Kidney (tissue), 14 donors: ENCODE results near the gene PPIG. TPM values are rescaled to one million over a fixed set of nuclear protein-coding genes. Genes with fewer than 3 reads are reported as not detected.

Source experiments
- DNase-seq, 5 donors: peaks; one replicate each; pipeline ENCODE4 v3.0.0-alpha.2; 2013 to 2020
- FAIRE-seq: peaks from 2 replicates; lab custom pipeline; 2012; peaks lifted over from hg19 to GRCh38; lab: Jason Lieb, UNC
- H3K27ac ChIP-seq, 2 donors: one replicate each; pipeline ENCODE4 v1.7.0; 2013; ENCODE audit warnings: low read depth in 2 of 2, low read length in 2 of 2, inconsistent platforms in 1 of 2
- H3K27me3 ChIP-seq: one replicate; pipeline ENCODE4 v1.7.1; 2013; ENCODE audit warnings: low read length, inconsistent platforms; ENCODE audit not compliant: control insufficient read depth, insufficient read depth
- H3K36me3 ChIP-seq, 3 donors: one replicate each; pipeline versions ENCODE4 v1.7.0 to v1.7.1; 2013; ENCODE audit warnings: low read length in 3 of 3, control low read depth in 1 of 3, inconsistent platforms in 1 of 3; ENCODE audit not compliant: insufficient read depth in 3 of 3, control insufficient read depth in 2 of 3
- H3K4me1 ChIP-seq, 3 donors: one replicate each; pipeline versions ENCODE4 v1.7.0 to v1.7.1; 2013; ENCODE audit warnings: low read length in 3 of 3, inconsistent platforms in 1 of 3, low read depth in 1 of 3; ENCODE audit not compliant: control insufficient read depth in 2 of 3, insufficient read depth in 2 of 3
- H3K4me3 ChIP-seq, 3 donors: one replicate each; pipeline versions ENCODE4 v1.7.0 to v1.8.1; 2013; ENCODE audit warnings: low read length in 3 of 3, control low read depth in 1 of 3, inconsistent platforms in 1 of 3
- H3K9ac ChIP-seq, 3 donors: one replicate each; pipeline versions ENCODE4 v1.7.0 to v1.7.1; 2013; ENCODE audit warnings: low read length in 3 of 3, control low read depth in 1 of 3, inconsistent platforms in 1 of 3
- H3K9me3 ChIP-seq, 3 donors: one replicate each; pipeline versions ENCODE4 v1.7.0 to v1.7.1; 2013; ENCODE audit warnings: low read length in 3 of 3, control low read depth in 1 of 3, inconsistent platforms in 1 of 3; ENCODE audit not compliant: control insufficient read depth in 2 of 3, insufficient read depth in 1 of 3
- intact Hi-C: fragments of 100-400 bp; cut with DNase I; formaldehyde crosslinking; loops from one replicate; pipeline ENCODE4 v1.11.1; 2022
- polyA plus RNA-seq: library from polyadenylated mRNA; stranded (reverse); fragments of 350-450 nt; fragmentation: Illumina TruSeq; extraction: RNeasy Lipid Tissue Mini Kit (QIAGEN cat#74804); gene quantifications from one replicate; pipeline ENCODE4 v1.2.3, GENCODE V29; 2014; ENCODE audit warnings: low read depth, low replicate concordance; ENCODE audit not compliant: insufficient read depth
- total RNA-seq: library from RNA; stranded (reverse); fragmentation: NEBNext Ultra II Directional; extraction: Animal tissue kit (Norgen Biotek cat#: 25700); gene quantifications from one replicate; pipeline ENCODE4 v1.2.1, GENCODE V29; 2021
- TF ChIP-seq, protein P1 (sequence below): IDR thresholded peaks from 3 replicates; pipeline ENCODE4 v1.5.1; 2012; ENCODE audit warnings: mild to moderate bottlenecking, moderate library complexity, borderline replicate concordance; ENCODE audit not compliant: insufficient read depth; ENCODE audit errors: extremely low read depth
- donor health status: control.
- donor health status: control.
- donor health status: control.
- donor health status: control.
- donor health status: control.
- donor health status: DM: yes; HTN: yes; CAD: no.
- donor health status: Normal renal cell carcinoma (clear cell type).

Gene PPIG
- total and polyA plus RNA-seq, 2 donors from 2014 or later = 22.8 to 52.7 TPM

DNA sequence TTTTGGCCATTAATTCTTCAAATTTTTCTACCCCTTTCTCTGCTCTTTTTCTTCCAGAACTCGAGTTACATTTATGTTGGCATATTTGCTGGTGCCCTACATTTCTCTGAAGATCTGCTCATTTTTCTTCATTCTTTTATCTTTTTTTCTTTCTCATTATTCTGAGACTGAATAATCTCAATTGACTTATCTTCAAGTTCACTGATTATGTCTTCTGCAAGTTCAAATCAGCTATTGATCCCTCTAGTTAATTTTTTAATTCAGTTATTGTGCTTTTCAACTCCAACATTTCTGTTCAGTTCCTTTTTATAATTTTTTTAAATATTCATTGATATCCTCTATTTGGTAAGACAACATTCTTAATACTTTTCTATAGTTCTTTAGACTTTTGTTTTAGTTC lies 106.8 kb downstream of the PPIG start:
- Histone ChIP-seq H3K4me3 (no peak overlapping the region), H3K9ac (no peak overlapping the region), H3K9me3 (no peaks in the 10 kb centered on the region), H3K4me1 (peaks cover 0 to 11% (median 2%) of the 10 kb centered on the region in 3 donors), H3K36me3 (no peaks in the 10 kb centered on the region), H3K27me3 (no peaks in the 10 kb centered on the region), H3K27ac (no peak overlapping the region)
- DNase-seq (no peak), FAIRE-seq (no peak)
- intact Hi-C loops = no loop called here
- TF ChIP-seq, protein P1, sequence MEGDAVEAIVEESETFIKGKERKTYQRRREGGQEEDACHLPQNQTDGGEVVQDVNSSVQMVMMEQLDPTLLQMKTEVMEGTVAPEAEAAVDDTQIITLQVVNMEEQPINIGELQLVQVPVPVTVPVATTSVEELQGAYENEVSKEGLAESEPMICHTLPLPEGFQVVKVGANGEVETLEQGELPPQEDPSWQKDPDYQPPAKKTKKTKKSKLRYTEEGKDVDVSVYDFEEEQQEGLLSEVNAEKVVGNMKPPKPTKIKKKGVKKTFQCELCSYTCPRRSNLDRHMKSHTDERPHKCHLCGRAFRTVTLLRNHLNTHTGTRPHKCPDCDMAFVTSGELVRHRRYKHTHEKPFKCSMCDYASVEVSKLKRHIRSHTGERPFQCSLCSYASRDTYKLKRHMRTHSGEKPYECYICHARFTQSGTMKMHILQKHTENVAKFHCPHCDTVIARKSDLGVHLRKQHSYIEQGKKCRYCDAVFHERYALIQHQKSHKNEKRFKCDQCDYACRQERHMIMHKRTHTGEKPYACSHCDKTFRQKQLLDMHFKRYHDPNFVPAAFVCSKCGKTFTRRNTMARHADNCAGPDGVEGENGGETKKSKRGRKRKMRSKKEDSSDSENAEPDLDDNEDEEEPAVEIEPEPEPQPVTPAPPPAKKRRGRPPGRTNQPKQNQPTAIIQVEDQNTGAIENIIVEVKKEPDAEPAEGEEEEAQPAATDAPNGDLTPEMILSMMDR = no peak

Other genes with a start within 250 kb of the PPIG start
- 85.4 TPM for gene LRP2, start 221.8 kb upstream of the PPIG start, total RNA-seq
- 44.7 TPM for gene LRP2, start 221.8 kb upstream of the PPIG start, polyA plus RNA-seq
- 13.5 TPM for gene BBS5, start 104.9 kb upstream of the PPIG start, total RNA-seq
- gene BBS5, start 104.9 kb upstream of the PPIG start, polyA plus RNA-seq = 9.1 TPM
- gene KLHL41, start 74.6 kb upstream of the PPIG start, total RNA-seq = 1.8 TPM
- gene KLHL41, start 74.6 kb upstream of the PPIG start, polyA plus RNA-seq = 0.71 TPM
- gene FASTKD1, start 10.5 kb upstream of the PPIG start, total RNA-seq = 24.2 TPM
- 49.8 TPM for gene FASTKD1, start 10.5 kb upstream of the PPIG start, polyA plus RNA-seq
- 0.60 TPM for gene CFAP210, start 110.1 kb downstream of the PPIG start, total RNA-seq
- 0.65 TPM for gene CFAP210, start 110.1 kb downstream of the PPIG start, polyA plus RNA-seq
- 7.5 TPM for gene PHOSPHO2, start 110.1 kb downstream of the PPIG start, total RNA-seq
- gene PHOSPHO2, start 110.1 kb downstream of the PPIG start, polyA plus RNA-seq = 4.5 TPM
- gene KLHL23, start 149.5 kb downstream of the PPIG start, total RNA-seq = 4.6 TPM
- gene KLHL23, start 149.5 kb downstream of the PPIG start, polyA plus RNA-seq = 3.0 TPM
- gene SSB, start 214.5 kb downstream of the PPIG start, total RNA-seq = 82.0 TPM
- gene SSB, start 214.5 kb downstream of the PPIG start, polyA plus RNA-seq = 86.6 TPM
- gene METTL5, start 240.6 kb downstream of the PPIG start, total RNA-seq = 43.9 TPM
- 68.8 TPM for gene METTL5, start 240.6 kb downstream of the PPIG start, polyA plus RNA-seq
- gene UBR3, start 243.1 kb downstream of the PPIG start, total RNA-seq = 41.0 TPM
- gene UBR3, start 243.1 kb downstream of the PPIG start, polyA plus RNA-seq = 10.2 TPM